OCI-M2 (cell line): Measurements from ENCODE around the gene HCST.
A peak's percentile ranks its signal among the peaks of the same experiment; 100 is the strongest.
"Not testable (repeated sequence)": the region's sequence is repeated elsewhere in the genome, so short reads cannot be mapped to it uniquely, and the experiment has no call there.

ENCODE experiments used
- DNase-seq: peaks from one replicate; lab custom pipeline; 2025; ENCODE audit not compliant: unreplicated experiment; lab: John Stamatoyannopoulos, UW

The HCST gene

GRCh38 chr19:35901854-35902661, at the start of gene HCST:
Gene HCST, plus strand, starts transcription at chr19:35902529. Its CDS starts 65 bp downstream, at chr19:35902594.
- no peak for DNase-seq

- no peak for DNase-seq
These were observed 49.1 kb upstream of the HCST start for GRCh38 chr19:35853038-35853756.

GRCh38 chr19:35856546-35857149, 45.7 kb upstream of the HCST start, which contains the start of gene KIRREL2:
Gene KIRREL2, plus strand, starts transcription at chr19:35856911. Its CDS starts 209 bp downstream, at chr19:35857120.
- DNase-seq: no peak

GRCh38 chr19:35858311-35858710, 44.0 kb upstream of the HCST start:
- no peak for DNase-seq

- DNase-seq: no peak
These were observed 42.9 kb upstream of the HCST start for GRCh38 chr19:35859414-35859813.

GRCh38 chr19:35860436-35860817, 41.9 kb upstream of the HCST start:
- no peak for DNase-seq

- DNase-seq: no peak
These were observed 41.3 kb upstream of the HCST start for GRCh38 chr19:35860818-35861639.

GRCh38 chr19:35861640-35862160, 40.6 kb upstream of the HCST start:
- DNase-seq: no peak

- DNase-seq: no peak
These were observed 39.8 kb upstream of the HCST start for GRCh38 chr19:35862528-35862927.

- DNase-seq: no peak
These were observed 39.3 kb upstream of the HCST start for GRCh38 chr19:35863018-35863417.

GRCh38 chr19:35868172-35868822, 34.0 kb upstream of the HCST start, which contains the start of gene APLP1:
Gene APLP1, plus strand, starts transcription at chr19:35868574. Its CDS starts 63 bp downstream, at chr19:35868637.
- no peak for DNase-seq

- DNase-seq: no peak
These were observed 33.5 kb upstream of the HCST start for GRCh38 chr19:35868823-35869326.

- peak; percentile 99 for DNase-seq
These were observed 32.8 kb upstream of the HCST start for GRCh38 chr19:35869327-35870123.

GRCh38 chr19:35870124-35870736, 32.1 kb upstream of the HCST start:
- not testable (repeated sequence) for DNase-seq

GRCh38 chr19:35870798-35871197, 31.5 kb upstream of the HCST start:
- DNase-seq: no peak

GRCh38 chr19:35871611-35872010, 30.7 kb upstream of the HCST start:
- no peak for DNase-seq

GRCh38 chr19:35872180-35872579, 30.1 kb upstream of the HCST start:
- DNase-seq: no peak

GRCh38 chr19:35874392-35874930, 27.9 kb upstream of the HCST start:
- no peak for DNase-seq
